HFF-Myc (cell line): ENCODE results near the gene RPRD2.

Experiments used
- DNase-seq: peaks from one replicate; pipeline ENCODE4 v3.0.0-alpha.2; 2011; ENCODE audit warnings: low read depth; ENCODE audit errors: extremely low read depth
- H3K4me3 ChIP-seq: replicated peaks from 2 replicates; pipeline ENCODE4 v1.5.1; 2011; ENCODE audit warnings: low read depth, mild to moderate bottlenecking, control low read depth, low read length
- TF ChIP-seq, protein P1 (sequence below): IDR thresholded peaks from 2 replicates; pipeline ENCODE4 v1.5.1; 2012; ENCODE audit warnings: mild to moderate bottlenecking, low read depth, low read length, control low read depth; ENCODE audit errors: missing control alignments

Gene RPRD2

DNA sequence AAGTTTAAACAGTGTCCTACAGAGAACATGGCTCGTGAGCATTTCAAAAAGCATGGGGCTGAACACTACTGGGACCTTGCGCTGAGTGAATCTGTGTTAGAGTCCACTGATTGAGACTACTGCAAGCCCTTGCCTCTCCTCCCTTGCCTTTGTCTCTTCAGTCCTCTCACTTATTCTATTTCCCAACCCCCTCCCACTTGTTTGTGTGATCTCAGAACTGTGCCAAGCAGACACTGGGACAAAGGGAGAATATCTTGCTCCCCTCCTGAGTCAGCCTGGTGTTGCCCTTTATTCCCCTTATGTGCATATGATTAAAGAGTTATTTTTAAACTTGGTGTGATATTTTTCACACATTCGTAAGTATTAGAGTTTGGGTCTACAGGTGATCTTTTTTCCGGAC, 11.1 kb upstream of the RPRD2 start:
- H3K4me3 ChIP-seq: no peak overlapping the region
- no peak for DNase-seq
- TF ChIP-seq, protein P1, sequence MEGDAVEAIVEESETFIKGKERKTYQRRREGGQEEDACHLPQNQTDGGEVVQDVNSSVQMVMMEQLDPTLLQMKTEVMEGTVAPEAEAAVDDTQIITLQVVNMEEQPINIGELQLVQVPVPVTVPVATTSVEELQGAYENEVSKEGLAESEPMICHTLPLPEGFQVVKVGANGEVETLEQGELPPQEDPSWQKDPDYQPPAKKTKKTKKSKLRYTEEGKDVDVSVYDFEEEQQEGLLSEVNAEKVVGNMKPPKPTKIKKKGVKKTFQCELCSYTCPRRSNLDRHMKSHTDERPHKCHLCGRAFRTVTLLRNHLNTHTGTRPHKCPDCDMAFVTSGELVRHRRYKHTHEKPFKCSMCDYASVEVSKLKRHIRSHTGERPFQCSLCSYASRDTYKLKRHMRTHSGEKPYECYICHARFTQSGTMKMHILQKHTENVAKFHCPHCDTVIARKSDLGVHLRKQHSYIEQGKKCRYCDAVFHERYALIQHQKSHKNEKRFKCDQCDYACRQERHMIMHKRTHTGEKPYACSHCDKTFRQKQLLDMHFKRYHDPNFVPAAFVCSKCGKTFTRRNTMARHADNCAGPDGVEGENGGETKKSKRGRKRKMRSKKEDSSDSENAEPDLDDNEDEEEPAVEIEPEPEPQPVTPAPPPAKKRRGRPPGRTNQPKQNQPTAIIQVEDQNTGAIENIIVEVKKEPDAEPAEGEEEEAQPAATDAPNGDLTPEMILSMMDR: no peak

DNA sequence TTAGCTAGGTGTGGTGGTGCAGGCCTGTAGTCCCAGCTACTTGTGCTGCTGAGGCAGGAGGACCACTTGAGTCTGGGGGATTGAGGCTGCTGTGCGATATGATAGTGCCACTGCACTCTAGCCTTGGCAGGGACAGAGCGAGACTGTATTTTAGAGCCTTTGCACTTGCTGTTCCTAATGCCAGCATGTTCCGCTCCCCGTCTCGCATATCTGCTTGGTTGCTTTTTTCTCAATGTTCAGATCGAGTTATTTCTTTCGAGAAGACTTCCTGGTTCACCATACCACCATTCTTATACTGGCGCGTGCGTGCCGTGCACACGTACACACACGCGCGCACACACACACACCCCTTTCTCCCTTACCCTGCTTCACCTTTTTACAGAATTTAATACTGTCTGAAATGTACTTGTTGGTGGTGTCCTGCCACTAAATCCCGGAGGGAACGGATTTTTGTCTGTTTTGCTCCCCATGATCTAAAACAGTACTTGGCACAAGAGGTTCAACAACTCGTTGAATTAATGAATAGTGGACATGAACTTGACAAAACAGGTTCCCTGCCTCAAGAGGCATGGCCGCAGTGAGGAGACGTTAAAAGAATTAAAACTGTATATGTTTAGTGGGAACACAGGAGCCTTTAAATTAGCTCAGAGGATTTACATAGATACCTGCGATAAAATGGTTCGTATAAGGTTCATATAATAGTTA, 1.1 kb upstream of the RPRD2 start:
- peak overlapping the region; percentile 96 for H3K4me3 ChIP-seq
- TF ChIP-seq, protein P1: no peak
- no peak for DNase-seq

DNA sequence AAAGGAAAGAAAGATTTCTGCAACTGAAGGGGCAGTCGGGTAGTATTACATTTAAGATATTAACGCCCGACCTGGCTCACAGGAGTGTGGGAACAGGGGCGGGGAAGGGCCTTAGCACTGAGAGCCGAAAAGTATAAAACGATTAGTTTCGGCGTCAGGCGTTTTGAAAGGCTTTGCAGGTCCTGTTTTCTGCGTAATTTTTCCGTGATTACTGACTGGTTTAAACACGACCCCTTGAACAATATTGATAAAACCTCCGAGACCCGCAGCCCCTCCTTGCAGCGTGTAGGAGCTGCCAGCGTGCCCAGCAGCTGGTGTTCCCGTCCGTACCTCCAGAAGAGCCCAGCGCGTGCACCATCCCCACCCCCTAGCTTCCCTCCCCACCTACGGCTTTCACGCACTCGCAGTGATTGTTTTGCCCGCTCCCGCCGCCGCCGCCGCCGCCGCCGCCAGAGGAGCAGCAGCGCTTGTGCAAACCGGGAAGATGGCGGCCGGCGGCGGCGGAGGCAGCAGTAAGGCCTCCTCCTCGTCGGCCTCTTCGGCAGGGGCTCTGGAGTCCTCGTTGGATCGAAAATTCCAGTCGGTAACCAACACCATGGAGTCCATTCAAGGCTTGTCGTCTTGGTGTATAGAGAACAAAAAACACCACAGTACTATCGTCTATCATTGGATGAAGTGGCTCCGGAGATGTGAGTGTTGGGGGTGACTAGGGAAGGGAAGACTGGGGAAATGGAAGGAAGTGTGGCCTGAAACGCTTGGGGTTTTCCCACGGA, 470 bp downstream of the RPRD2 start:
- peak overlapping the region; percentile 96 for H3K4me3 ChIP-seq
- no peak for DNase-seq
- TF ChIP-seq, protein P1: no peak

DNA sequence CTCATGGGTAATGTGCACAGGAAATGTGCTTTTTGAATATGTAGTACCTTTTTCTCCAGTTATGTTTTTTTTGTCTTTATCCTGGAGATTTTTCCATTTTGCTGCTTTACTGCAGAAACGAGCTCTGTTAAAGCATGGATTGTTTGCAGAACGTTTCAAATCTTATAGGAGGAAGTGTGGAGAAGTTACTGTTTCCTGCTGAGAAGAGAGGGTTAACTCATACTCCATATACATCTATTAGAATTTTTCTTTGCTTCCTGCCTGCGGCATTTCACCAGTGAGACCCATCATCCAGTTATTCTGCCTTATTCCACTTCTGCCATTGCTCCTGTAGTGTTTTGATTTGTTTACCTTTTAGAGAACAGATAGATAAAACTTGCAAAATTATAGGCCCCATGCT, 2.0 kb downstream of the RPRD2 start:
- TF ChIP-seq, protein P1: no peak
- DNase-seq: no peak

DNA sequence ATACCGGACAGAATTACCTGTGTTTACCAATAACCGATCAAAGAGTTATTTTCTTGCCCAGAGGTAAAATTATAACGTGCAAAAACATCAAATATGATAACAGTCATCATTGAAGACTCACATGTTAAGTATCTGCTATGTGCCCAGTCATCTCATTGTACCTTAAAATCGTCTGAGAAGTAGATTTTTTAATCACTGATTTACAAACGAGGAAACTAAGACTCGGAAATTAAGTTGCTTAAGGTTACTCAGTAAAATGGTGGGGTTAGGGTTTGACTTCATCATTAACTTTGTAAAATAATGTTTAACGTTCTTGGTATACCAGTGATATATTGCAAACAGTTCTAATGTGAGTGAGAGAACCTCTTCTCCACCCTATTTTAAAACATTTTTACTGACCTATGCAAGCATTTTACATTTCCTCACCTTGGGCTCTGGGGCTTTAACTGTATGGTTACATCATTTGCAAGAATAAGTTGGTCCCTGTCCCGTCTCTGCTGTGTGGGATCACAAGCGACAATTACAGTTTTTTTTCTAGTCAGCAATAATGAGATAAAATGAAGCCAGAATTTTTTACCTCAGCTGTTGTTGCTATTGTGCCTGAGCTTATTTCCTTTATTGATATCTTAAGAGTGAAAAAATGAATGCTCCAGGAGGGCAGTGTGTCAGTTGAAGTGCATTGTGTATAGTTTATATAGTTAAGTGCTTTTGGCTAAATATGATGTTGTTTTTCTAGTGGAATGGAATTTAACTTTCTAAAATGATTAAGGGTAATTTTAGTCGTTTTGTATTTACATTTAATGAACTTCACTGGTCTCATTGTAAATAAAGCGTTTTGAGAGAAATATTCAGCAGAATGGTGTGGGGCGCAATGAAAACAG, 2.7 kb downstream of the RPRD2 start:
- peak overlapping the region; percentile 96 for H3K4me3 ChIP-seq
- DNase-seq: no peak
- TF ChIP-seq, protein P1: no peak

More for the DNA sequence above, 2.0 kb downstream of the RPRD2 start:
- H3K4me3 ChIP-seq: peak overlapping the region; percentile 96

DNA sequence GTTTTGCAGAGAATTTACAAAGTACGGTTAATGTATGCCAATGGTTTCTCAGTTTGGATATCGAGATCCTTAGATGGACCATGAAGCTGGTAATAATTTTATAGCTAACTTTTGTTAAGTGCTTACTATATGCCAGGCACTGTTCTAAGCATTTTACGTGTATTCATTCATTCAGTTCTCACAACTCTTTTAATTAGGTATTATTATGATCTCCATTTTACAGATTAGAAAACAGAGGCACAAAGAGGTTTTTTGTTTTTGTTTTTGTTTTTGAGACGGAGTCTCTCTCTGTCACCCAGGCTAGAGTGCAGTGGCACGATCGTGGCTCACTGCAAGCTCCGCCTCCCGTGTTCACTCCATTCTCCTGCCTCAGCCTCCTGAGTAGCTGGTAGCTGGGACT, 7.2 kb downstream of the RPRD2 start:
- no peak overlapping the region for H3K4me3 ChIP-seq
- DNase-seq: no peak
- TF ChIP-seq, protein P1: no peak
